MV-4-11 (cell line): ENCODE results near the gene KLRF2.
"Not testable (repeated sequence)": the region's sequence is repeated elsewhere in the genome, so short reads cannot be mapped to it uniquely, and the experiment has no call there.

Source experiments
- DNase-seq: peaks from one replicate; lab custom pipeline; 2025; lab: John Stamatoyannopoulos, UW

The KLRF2 gene, protein sequence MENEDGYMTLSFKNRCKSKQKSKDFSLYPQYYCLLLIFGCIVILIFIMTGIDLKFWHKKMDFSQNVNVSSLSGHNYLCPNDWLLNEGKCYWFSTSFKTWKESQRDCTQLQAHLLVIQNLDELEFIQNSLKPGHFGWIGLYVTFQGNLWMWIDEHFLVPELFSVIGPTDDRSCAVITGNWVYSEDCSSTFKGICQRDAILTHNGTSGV

DNA sequence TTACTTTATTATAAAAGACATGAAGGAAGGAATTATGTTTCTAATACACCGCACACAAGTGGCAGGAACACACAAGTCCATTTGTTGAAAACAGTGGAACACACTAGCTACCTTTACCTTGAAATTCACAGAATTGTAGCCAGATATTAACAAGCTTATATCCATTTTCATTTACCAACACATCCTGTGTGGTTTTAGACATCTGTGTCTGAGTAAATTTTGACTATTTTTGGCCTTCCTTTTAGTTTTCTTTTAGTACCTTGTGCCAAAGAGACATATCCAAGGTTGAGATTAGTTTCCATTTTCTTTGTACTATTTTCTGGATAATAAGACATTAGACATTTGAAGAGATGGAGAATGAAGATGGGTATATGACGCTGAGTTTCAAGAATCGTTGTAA lies at the start of gene KLRF2:
KLRF2 (plus strand) TSS at position 244 of the 400 bp plus-strand sequence; CDS start at position 351, 107 bp downstream.
- no peak for DNase-seq

DNA sequence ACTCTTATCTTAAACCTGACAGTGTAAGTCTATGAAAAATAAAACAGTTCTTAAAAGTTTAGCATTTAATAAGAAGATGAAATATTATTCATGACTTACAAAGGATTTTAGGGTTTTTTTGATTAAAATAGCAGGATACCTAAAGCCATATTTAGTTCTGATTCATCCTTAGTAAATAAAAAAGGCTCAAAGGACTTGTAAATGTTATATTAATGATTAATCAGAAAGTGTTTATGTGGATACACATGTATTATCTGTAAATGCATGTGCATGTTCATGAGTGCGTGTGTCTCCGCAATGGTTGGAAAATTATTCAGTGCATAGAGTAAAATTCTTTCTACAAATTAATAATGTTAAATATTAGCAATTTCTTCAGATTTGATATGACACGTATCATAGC lies 49.6 kb upstream of the KLRF2 start:
- DNase-seq, result no peak

DNA sequence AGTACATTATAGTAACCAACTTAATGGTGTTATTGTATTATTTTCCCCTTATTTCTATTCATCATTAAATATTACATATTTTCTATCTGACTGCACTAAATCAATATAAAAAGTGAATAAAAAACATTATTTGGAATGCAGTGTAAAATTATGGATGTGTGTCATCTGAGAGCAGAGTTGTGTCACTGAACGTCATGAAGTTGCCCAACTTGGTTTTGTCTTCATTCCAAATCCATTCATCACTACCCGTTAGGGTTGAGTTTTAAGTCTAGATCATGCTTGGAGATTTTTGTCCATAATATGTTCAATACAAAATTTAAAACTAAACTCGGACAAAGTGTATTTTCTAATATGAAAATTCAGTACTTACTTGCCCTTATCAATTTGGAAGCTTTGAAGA lies 37.9 kb upstream of the KLRF2 start:
- DNase-seq, result no peak

DNA sequence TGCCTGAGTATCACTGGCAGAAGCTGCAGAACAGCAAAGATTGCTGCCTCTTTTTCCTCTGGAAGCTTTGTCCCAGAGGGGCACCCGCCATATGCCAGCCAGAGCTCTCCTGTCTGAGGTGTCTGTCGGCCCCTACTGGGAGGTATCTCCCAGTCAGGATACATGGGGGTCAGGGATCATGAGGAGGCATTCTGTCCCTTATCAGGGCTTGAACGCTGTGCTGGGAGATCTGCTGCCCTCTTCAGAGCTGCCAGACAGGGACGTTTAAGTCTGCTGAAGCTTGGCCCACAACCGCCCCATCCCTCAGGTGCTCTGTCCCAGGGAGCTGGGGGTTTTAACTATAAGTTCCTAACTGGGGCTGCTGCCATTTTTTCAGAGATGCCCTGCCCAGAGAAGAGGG lies 32.4 kb upstream of the KLRF2 start:
- DNase-seq, result no peak

DNA sequence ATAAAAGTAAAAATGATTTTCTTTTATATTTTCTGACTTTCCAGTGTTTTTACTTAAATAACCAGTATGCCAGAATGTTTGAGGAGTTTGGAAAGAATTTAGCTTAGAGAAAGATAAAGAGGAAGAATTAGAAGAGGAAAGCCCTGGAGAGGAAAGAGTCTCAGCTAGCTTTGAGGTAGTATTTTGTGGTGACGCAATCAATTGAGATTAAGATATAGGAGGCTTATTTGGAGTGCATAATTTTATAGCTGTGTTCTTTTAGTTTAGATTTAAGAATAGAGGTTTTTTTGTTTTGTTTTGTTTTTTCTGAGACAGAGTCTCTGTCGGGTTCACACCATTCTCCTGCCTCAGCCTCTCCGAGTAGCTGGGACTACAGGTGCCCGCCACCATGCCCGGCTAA lies 30.2 kb upstream of the KLRF2 start:
- peak; percentile 11 for DNase-seq

DNA sequence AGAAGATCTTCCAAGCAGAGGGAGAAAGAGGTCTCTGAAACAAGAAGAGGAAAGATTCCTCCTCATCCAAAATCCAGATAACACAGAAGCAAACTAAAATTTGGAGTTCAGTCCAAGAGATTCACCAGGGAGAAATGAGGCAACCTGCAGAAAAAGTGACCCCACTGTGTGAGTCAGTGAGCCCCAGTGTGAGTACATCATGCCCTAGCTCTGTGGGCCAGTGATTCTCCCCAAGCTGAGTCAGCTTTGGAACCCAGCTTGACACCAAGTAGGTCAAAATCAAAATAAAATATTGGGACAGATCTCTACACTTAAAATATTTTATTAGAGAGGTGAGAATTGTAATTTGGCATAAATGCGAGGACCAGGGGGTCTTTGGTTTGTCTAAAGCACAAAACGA lies 29.4 kb upstream of the KLRF2 start:
- DNase-seq, result no peak

DNA sequence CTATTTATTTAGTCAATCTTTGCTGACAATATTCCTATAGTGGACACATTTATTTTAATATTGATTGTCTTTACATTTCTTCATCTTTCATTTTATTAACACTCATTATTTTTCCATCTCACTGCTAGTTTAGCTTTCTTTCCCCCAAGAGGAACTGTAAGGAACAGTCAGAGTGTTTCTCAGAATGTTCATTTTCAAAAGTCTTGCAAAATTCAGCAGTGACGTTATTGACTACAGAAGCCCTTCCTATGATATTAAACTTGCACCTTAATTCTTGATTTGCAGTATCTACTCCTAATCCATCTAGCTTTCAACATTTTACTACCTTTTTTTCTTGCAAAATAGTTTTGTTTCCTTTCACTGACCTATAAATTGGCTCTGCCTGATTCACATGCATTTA lies 25.1 kb upstream of the KLRF2 start:
- DNase-seq, result peak; percentile 4

DNA sequence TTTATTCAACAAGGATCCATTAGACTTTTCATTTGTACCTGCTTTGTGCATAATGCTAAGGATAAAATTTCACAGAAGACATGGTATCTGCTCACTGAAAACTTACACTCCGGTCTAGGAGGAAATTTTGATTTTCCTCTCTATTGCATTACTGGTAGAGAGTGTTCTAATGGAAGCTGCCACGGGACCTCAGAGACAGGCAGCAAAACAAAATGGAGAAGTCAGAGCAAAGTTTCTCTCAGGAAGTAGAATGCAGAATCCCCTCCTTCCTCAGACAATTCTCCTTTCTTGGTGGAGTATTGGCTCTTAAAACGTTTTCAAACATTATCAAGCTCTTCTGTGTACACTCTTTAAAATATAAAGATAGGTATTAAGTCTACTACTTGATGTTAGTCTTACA lies 24.4 kb upstream of the KLRF2 start:
- peak; percentile 17 for DNase-seq

DNA sequence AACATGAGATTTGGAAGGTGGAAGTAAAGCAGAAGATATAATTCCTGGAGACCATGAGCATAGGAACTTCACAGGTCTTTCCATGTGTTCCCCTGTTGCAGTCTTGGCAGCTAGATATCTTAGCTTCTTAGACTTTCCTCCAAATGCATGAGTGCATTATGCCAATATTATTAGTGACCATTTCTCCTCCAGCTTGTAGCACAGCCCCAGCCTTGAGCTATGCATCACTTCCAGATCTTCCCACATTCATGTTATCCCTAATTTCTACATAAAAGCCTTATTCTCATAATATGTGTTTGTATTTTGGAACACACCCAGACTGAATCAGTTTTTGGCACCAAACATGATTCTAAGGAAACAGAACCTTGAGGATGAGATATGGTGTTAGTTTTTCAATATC lies 23.2 kb upstream of the KLRF2 start:
- no peak for DNase-seq

DNA sequence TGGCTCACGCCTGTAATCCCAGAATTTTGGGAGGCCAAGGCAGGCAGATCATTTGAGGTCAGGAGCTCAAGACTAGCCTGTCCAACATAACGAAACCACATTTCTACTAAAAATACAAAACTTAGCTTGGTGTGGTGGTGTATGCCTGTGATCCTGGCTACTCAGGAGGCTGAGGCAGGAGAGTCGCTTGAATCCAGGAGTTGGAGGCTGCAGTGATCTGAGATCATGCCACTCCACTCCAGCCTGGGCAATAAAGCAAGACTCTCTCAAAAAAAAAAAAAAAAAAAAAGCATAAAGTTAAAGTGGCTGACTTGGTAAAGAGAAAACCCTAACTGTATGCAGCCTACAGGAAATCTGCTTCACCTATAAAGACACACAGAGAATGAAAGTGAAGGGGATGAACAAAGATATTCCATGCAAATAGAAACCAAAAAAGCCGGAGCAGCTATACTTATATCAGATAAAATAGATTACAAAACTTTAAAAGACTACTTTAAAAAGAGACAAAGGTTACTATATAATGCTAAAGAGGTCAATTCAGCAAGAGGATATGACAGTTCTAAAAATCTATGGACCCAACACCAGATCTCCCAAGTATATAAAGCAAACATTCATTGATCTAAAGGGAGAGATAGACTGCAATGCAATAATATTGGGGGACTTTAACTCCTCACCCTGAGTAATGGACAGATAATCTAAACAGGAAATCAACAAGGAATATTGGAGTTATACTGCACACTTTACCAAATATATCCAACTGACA lies 16.2 kb upstream of the KLRF2 start:
- no peak for DNase-seq

DNA sequence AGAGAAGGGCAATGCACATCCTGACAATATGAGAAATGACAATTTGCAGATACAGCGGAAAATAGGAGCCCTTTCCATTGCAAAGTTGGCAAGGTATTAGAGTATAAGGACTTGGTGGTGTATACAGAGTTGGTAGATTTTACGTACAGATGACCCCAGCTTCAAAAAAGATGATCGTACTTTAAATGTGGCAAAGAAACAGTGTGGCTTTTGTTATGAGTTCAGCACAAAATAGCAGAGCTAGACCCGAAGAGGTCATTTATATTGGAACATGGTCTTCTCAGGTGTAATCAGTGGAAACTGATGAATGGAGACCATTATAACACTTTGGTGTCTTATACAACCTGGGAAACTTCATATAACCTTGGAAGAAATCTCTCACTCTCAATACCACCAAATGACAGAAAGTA lies 14.4 kb upstream of the KLRF2 start:
- DNase-seq, result no peak

DNA sequence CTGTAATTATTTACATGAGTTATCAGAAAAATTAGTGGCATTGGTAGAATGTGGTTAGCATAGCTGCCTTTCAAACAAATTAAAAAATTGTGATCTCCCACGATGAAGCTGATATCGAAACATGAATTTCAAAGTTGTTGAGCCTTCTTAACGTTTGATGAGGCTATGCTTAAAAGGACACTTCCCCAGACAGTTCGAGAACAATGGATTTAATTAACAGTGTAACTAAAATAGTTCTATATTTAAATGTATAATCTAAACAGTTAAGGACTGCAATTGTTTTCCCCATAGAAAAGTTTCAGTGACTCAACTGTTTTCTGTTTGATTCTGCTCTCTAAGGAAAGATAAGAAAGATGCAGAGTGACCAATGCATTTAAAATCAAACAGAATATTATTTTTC lies 13.8 kb upstream of the KLRF2 start:
- no peak for DNase-seq

DNA sequence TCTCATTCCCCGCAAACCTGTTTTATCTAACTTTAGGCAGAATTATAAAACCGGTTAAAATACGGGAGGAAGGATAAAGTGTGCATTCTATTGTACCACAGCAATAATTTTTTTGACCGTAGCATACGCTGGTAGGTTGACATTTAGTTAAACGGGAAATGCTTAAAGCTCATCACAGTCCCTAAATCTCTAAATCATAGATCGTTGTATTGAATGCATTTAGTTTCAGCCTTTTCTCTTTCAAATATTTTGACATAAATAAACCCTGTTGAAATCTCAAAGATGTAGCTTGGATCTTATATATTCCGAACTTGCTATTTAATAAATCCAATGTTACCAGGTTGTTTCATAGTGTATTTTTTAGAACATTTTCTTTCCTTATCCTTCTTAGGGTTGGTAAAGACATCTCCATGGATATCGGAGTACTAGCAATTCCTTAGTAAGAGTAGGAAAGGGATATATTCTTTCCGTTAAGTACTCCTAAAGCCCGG lies 12.9 kb upstream of the KLRF2 start:
- DNase-seq, result no peak

DNA sequence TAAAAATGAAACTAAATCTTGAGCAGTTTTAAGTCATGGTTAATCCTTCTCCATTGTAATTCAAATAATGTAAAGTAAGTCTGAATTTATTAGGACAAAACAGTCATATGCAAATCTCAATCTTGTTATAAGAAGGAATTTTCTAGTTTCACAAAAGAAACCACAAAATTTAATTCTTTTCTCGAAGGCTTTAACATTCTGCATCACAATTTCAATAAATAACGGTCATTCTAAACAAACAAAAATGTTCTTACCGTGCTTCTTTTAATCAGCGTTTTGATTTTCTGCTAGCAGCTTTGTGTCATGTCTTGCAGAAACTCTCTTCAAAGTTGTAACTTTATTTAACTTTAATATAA lies 12.4 kb upstream of the KLRF2 start:
- DNase-seq, result no peak

DNA sequence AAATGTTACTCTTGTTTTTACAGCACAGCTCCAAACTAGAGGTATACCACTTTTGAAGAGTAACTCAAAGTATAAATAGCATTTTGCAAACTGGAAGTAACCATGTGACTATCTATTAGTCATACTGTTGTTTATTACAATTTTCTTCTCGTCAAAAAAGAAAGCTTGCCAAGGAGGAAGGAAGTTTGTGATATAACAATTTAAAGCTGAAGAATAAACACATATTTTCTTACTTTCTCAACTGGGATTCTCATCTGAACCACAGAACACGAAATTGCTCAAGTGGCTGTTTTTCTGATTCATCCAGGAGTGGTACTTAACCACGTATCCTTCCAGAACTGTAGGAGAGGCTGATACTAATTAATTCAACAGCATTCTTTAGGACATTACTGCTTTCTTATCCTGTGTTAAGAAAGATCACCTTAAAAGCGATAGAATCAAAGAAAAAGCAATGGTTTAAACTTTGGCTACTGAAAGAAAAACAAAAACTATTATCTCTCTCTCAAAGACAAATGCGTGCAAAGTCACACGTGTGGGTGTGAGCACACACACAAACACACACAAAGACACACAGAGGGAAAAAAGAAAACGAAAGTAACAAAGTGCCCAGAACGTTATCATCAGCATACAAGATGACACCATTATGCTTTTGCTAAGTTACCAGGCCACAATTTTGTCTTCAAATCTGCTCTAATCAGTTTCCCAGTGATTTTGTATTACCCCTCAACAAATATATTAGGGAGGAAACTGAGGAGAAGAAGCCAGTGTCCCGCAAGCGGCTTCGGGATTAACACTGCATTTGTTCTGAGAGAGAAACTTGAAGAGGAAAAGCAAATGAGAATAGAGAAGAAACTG lies 11.8 kb upstream of the KLRF2 start, which contains the start of gene CLEC2B:
CLEC2B (minus strand) TSS at position 48 of the 855 bp plus-strand sequence.
- DNase-seq, result peak; percentile 39

DNA sequence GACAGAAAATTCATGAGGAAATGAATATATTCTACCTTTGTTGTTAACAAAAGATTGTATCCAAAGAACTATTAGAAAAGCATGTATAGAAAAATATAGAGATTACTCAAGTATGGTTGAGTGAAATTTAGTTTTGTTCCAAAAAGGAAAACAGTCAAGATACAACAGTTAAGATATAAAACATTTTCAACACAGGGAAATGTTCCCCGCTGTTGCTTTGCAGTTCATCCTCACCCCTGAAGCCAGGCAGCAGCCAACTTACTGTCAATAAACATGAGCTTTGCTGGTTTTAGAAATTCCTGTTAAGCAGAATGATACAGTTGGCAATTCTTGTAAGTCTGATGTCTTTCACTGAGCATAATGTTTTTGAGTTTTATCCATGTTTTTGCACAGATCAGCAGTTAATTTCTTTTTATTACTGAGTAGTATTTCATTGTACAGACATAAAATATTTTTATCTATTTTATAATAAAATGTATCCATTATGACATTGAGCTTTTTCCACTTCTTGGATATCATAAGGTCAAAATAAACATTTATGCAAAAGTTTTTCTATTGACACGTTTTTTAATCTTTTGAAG lies 10.9 kb upstream of the KLRF2 start:
- DNase-seq, result no peak

DNA sequence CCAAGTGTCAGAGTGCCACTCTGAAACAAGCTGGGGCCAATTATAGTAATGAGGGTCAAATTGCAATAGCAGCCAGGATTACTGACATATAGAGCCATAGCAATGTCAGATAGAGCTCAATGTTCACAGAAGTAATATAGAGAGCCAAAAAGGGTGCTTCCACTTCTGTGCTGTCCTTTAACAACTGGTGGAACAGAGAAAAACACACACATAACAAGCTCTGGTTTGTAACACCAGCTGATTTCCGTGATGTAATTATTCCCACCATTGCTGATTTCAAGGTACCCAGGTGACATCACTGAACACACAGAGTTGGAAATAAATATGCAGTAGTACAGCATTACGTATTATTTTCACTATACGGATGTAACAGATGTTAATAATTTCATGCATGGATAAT lies 9.1 kb upstream of the KLRF2 start:
- no peak for DNase-seq

DNA sequence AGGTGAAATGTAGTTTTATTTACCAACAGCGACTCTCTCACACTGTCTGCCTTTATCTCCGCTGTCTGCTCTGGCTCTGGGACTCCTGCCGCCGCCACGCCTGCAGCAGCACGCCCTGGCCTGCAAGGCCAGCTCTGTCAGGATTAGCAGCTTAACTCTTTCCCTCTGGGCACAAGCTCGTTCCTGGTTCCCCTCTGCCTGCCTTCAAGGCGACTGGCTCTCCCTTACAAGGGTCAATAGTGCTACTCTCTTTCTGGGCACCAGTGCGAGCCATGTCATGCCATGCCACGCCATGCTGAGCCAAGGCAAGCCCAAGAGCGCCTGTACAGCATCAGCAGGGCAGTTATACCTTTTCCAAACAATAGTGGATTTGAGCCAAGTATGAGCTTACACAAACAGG lies 8.5 kb upstream of the KLRF2 start:
- DNase-seq, result no peak

DNA sequence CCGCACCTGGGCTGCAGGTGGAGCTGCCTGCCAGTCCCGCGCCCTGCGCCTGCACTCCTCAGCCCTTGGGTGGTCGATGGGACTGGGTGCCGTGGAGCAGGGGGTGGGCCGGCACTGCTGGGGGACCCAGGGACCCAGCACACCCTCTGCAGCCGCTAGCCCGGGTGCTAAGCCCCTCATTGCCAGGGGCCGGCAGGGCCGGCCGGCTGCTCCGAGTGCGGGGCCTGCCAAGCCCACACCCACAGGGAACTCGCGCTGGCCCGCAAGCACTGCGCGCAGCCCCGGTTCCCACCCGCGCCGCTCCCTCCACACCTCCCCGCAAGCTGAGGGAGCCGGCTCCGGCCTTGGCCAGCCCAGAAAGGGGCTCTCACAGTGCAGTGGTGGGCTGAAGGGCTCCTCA lies 5.2 kb upstream of the KLRF2 start:
- not testable (repeated sequence) for DNase-seq

DNA sequence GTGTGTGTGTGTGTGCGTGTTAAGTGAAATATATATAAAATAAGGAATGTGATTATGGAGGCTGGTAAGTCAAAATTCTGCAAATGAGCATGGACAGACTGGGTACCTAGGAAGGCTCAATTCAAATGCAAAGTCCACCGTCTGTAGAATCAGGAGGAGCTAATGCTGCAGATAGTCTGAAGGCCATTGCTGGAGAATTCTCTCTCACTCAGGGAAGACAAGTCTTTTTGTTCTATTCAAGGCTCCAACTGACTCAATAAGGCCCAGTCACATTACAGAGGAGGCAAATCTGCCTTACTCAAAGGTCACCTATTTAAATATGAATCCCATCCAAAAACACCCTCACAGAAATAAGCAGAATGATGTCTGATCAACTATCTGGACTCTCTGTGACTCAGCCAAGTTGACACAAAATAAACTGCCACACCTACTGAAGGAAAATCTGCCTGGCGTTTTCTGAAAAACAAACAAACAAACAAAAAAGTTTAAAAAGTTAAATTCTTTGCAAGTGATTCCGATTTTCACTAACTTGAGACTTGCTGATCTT lies 684 bp upstream of the KLRF2 start:
- DNase-seq, result no peak

DNA sequence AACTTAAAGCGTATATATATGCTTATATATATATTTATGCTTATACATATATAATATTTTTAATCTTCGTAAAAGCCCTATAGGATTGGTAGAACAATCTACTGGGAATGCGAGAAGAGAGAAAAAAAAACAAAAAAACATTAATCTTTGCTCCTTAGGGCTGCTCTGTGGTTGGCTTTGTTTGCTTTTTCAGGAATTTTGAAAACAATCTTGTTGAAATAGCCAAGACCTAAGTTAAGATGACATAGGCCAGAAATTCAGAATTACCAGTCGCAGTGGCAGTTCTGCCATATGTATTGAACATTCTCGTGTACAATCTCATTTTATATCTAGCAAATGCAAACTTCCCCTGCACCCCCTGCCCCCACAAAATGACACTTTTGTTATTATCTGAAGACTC lies 699 bp downstream of the KLRF2 start:
- DNase-seq, result no peak

DNA sequence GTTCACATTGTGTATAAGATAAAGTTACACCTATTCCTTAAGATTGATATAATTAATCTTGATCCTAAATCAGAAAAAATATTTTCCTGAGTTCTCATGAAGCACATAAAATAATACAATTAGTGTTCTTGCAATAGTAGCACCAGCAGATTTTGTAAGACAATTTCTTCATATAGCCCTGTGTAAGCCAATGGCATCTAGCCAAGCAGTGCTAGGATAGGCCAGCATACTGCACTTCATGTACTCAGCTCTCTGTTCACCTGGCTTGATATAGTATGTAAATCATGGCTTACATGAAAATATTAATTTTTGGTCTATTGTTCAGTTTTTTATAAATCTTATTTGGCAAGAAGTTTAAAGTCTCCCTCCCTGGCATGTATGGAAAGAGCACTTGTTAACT lies 1.9 kb downstream of the KLRF2 start:
- no peak for DNase-seq
